ENCODE data around the gene GNB4.

Gene GNB4

GRCh38 chr3:179451265-179452175, at the start of gene GNB4:
TSS of gene GNB4 (minus strand) at chr3:179451470. CDS start at chr3:179426200, 25,270 bp downstream.
- DNase-seq, result peak; percentile 46

GRCh38 chr3:179495483-179495882, 44.2 kb upstream of the GNB4 start:
- DNase-seq, result no peak

GRCh38 chr3:179493260-179493659, 42.0 kb upstream of the GNB4 start:
- no peak for DNase-seq

- DNase-seq, result no peak
These were observed 36.9 kb upstream of the GNB4 start for GRCh38 chr3:179488213-179488612.

GRCh38 chr3:179486806-179487205, 35.5 kb upstream of the GNB4 start:
- DNase-seq, result no peak

GRCh38 chr3:179482857-179483256, 31.6 kb upstream of the GNB4 start:
- DNase-seq, result no peak

- DNase-seq, result no peak
These were observed 24.9 kb upstream of the GNB4 start for GRCh38 chr3:179476215-179476614.

- no peak for DNase-seq
These were observed 23.2 kb upstream of the GNB4 start for GRCh38 chr3:179474480-179474879.

- no peak for DNase-seq
These were observed 22.3 kb upstream of the GNB4 start for GRCh38 chr3:179473565-179473964.

- no peak for DNase-seq
These were observed 13.2 kb upstream of the GNB4 start for GRCh38 chr3:179464323-179465092.

- DNase-seq, result no peak
These were observed 12.0 kb upstream of the GNB4 start for GRCh38 chr3:179463319-179463718.

GRCh38 chr3:179460260-179460659, 9.0 kb upstream of the GNB4 start:
- no peak for DNase-seq

GRCh38 chr3:179455954-179456353, 4.7 kb upstream of the GNB4 start:
- DNase-seq, result no peak

GRCh38 chr3:179454887-179455286, 3.6 kb upstream of the GNB4 start:
- DNase-seq, result no peak

- no peak for DNase-seq
These were observed 2.7 kb upstream of the GNB4 start for GRCh38 chr3:179453967-179454366.

GRCh38 chr3:179452872-179453271, 1.6 kb upstream of the GNB4 start:
- DNase-seq, result no peak

- DNase-seq, result no peak
These were observed 900 bp upstream of the GNB4 start for GRCh38 chr3:179452176-179452564.

GRCh38 chr3:179450901-179451264, 387 bp downstream of the GNB4 start:
- no peak for DNase-seq

GRCh38 chr3:179450261-179450701, 989 bp downstream of the GNB4 start:
- DNase-seq, result no peak

- no peak for DNase-seq
These were observed 1.6 kb downstream of the GNB4 start for GRCh38 chr3:179449636-179450035.

- DNase-seq, result no peak
These were observed 4.0 kb downstream of the GNB4 start for GRCh38 chr3:179447251-179447650.

GRCh38 chr3:179446501-179446900, 4.8 kb downstream of the GNB4 start:
- no peak for DNase-seq

- no peak for DNase-seq
These were observed 12.4 kb downstream of the GNB4 start for GRCh38 chr3:179438841-179439240.

- DNase-seq, result no peak
These were observed 14.8 kb downstream of the GNB4 start for GRCh38 chr3:179436517-179436916.
